A172 (cell line): Measurements from ENCODE around the gene PCBP3. TPM values are rescaled to one million over a fixed set of nuclear protein-coding genes. Genes with fewer than 3 reads are reported as not detected.
"Not testable (repeated sequence)": the region's sequence is repeated elsewhere in the genome, so short reads cannot be mapped to it uniquely, and the experiment has no call there.

Experiments used
- DNase-seq: peaks from one replicate; pipeline ENCODE4 v3.0.0-alpha.2; 2015; ENCODE audit warnings: low spot score
- total RNA-seq: library from RNA; depleted of rRNA; stranded (reverse); fragments of >200 nt; shearing (Covaris generic); gene quantifications from 2 replicates; pipeline ENCODE4 v1.2.3, GENCODE V29; 2014; rRNA removed

The PCBP3 gene
- total RNA-seq = 0.31 TPM in 1 of 2 replicates, not detected in the other

DNA sequence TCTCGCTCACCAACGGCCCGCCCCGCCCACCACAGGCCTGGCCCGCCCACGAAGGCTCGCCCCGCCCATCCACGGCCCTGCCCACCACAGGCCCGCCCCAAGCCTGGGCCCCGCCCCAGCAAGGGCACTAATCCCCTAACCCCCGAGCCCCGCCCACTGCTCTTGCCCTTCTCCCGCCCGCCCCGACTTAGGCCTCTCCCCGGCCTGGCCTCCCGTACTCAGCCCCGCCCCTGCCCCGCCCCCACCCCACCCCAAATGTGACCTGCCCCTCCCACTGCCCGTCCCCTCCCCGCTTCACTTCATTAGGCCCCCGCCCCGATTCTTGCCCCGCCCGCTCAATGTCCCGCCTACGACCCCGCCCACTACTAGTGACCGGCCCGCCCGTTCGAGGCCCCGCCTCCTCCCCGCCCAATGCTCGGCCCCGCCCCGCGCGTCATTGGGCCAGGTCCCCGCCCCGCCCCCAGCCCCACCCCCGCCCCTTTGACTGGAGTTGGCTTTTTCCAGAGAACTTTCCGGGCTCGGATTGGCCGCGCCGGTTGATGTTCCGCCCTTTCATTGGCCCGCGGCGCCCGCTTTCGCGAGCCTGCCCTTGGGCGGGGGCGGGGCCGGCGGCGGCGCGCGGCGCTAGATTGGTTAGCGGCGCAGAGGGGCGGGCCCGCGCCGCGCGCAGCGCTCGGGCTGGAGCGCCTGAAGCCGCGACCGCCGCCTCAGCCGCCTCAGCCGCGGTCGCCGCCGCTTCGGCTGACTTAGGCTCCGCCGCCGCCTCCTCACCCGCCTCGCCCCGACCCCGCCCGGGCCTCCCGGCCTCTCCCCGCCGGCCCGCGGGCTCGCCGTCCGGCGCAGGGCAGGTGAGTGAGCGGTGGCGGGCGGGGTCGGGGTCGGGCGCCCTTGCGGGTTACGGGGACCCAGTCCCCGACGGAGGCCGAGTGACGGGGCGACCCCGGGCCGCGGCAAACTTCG is at the start of gene PCBP3:
Gene PCBP3 (plus strand): TSS at position 705 of the 960 bp plus-strand sequence. CDS start 206,361 bp downstream, outside the sequence.
- no peak for DNase-seq

DNA sequence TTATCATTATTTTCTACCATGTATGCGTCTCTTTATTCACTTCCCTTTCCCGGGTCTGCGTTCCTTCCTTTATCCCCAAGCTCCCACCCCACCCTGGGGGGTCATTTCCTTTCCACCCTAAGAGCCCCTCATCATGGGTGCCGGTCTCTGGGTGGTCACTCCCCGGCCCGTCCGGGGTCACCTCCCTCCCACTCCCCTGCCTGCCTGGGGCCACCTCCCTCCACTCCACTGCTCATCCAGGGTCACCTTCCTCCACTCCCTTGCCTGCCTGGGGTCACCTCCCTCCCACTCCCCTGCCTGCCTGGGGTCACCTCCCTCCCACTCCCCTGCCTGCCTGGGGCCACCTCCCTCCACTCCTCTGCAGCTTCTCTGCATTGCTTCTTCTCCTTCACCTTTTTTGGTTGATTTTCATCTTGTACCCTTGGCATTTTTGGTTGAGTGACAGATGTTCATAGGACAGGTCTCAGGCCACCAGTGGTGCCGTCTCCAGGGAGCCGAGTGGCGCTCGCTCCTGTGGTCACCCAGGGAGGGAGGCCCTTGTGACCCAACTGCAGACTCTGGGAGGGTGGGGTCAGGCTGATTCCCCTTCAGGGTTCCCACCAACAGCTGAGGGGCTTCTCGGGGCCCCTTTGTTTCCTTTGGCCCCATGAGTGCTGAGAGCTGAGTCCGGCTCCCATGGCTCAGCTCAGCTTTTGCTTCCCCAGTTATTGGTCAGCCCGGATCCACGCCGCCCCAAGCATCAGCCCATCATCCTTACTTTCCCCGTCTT is 48.6 kb upstream of the PCBP3 start:
- no peak for DNase-seq

- no peak for DNase-seq
Observed at GRCh38 chr21:45595574-45596295, 47.8 kb upstream of the PCBP3 start.

DNA sequence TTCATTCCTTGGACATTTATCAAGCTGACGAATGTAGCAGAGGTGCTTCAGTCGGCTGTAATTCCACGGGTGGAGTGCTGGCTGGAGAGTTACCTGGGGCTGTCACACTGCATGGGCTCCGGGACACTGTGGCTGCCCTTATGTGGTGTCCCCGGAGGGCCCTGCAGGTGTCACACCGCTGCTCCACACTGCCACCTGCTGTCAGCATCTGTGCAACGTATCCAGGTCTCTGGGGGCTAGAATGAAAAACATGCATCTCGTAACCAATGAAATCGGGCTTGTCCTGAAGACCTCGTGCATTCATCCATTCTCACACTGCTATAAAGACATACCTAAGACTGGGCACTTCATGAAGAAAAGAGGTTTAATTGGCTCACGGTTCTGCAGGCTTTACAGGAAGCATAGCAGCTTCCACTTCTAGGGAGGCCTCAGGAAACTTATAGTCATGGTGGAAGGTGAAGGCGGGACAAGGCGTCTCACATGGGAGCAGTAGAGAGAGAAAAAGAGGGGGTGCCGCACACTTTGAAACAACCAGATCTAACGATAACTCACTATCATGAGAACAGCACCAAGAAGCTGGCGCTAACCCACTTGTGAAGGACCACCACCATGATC is 46.7 kb upstream of the PCBP3 start:
- peak; percentile 34 for DNase-seq

DNA sequence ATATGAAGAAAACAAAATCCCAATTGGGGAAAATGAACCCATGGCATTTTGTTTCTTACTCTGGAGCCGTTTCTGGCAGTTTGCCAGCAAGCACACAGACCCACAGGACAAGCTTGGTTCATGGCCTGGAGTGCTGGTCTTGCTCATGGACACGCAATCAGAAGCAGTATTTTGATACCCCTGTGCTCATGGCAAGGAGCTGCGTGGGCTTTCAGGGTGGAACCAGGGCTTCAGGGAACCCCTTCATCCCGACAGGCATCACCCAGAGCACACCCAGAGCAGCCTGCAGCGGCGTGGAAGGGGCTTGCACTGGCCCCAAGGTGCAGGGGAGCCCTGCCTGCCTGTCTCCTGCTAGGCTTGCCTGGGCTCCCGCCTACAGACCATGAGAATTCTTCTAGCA is 45.4 kb upstream of the PCBP3 start:
- no peak for DNase-seq

- no peak for DNase-seq
Observed at GRCh38 chr21:45598666-45599065, 44.9 kb upstream of the PCBP3 start.

DNA sequence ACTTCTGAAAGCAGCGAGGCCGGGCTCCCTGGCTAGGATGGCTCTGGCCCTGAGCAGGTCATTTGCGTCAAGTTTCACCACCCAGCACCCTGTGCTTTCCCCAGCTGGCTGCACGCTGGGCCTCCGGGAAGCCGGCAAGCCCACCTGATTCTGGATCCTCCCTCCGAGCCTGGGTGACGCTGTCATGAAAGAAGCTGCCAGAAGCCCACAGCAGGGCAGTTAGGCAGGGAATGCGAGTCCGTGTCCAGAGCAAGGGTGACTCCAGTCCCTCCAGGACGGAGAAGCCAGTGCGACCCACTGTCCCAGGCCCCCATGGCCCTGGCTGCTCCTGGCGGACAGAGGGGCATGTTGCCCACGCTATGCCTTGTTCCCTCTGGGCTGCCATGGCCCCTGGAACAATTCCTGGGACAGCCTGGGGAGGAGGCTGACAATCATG is 44.4 kb upstream of the PCBP3 start:
- no peak for DNase-seq

DNA sequence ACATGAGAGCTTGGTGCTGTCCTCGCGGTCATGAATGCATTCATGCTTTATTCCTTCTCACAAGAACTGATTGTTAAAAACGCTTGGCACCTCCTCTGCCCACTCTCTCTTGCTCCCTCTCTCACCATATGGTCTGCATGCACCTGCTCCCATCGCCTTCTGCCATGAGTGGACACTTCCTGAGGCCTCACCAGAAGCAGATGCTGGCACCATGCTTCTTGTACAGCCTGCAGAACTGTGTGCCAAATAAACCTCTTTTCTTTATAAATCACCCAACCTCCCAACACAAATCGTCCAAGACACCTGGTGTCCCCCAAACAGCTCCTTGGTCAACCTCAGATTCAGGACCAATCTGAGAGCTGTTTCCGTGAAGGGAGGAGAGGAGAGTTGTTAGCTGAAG is 43.3 kb upstream of the PCBP3 start:
- no peak for DNase-seq

DNA sequence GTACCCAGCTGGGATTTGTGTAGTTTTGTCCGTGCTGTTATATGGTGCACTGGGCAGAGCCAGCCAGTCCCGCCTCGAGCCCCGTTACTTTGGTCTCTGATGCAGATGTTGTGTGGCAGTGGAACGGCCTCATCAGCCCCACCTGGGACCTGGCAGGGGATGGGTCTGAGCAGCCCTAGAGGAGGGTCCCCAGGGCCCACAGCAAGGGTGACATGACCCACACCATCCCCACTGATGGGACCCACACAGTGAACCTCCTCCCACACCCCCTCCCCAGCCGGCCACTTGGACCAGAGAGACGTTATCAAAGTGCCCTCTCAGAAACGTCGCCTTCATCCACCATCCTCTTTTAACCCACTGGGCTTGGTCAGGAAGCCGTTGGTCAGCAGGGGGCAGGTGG is 42.0 kb upstream of the PCBP3 start:
- DNase-seq = no peak

DNA sequence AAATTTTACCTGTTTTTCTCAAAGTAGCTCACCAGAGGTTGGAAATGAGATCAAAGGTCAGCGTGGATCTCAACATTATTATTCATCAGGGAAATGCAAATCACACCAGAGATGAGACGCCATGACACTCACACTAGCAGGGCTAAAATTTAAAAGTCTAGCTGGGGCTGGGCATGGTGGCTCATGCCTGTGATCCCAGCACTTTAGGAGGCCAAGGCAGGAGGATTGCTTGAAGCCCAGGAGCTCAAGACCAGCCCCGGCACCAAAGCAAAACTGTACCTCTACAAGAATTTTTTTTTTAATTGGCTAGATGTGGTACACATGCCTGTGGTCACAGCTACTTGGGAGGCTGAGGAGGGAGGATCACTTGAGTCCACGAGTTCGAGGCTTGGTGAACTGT is 41.4 kb upstream of the PCBP3 start:
- DNase-seq = no peak

DNA sequence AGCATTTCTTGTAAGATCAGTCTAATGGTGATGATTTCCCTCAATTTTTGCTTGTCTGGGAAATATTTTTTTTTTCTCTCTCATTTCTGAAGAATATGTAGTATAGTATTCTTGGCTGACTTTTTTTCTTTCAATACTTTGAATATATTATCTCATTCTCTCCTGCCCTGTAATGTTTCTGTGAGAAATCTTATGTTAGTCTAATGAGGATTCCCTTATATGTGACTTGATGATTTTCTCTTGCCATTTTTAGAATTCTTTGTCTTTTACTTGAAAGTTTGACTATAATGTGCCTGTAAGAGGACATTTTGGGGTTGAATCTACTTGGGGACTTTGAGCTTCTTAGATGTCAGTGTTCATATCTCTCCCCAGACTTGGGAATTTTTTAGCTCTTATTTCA is 40.0 kb upstream of the PCBP3 start:
- no peak for DNase-seq

GRCh38 chr21:45604681-45605080 is 38.8 kb upstream of the PCBP3 start:
- not testable (repeated sequence) for DNase-seq

- DNase-seq = peak; percentile 94
Observed at GRCh38 chr21:45607021-45607908, 36.3 kb upstream of the PCBP3 start.

GRCh38 chr21:45607909-45608295 is 35.6 kb upstream of the PCBP3 start:
- no peak for DNase-seq

GRCh38 chr21:45608747-45609470 is 34.6 kb upstream of the PCBP3 start:
- not testable (repeated sequence) for DNase-seq

GRCh38 chr21:45609616-45610015 is 33.9 kb upstream of the PCBP3 start:
- DNase-seq = not testable (repeated sequence)

- no peak for DNase-seq
Observed at GRCh38 chr21:45611296-45611695, 32.2 kb upstream of the PCBP3 start.

DNA sequence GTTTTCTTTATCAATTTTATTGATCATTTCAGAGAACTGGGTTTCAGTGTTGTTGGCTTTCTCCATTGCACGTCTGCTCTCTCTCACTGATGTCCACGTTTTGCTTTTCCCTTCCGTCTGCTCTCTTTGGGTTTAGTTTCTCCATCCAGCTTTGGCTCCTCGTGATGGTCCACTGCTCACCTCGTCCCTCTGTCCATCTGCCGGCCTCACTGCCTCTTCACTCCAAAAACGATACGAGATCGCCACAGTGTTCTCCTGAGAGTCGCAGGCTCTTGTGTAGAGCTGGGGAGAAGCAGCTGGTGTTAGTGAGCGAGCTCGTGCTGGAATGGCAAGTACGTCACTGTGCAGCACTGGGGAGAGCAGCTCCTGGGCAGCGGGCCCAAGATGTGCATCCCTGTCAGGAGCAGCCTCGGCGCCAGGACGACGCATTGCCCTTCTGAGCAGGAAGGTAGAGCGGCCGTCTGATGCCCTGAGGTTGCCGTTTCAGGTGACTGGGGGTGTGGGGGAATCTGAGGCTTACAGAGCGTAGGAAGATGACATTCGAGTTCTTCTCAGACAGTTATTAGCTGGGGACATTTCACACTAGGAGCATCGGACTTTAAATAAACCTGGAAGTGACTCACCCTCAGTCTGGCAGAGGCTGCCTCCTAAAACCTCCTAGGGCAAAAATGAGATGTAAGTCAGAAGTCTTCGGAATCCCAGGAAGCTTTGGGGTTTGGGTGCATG is 31.4 kb upstream of the PCBP3 start:
- peak; percentile 86 for DNase-seq

DNA sequence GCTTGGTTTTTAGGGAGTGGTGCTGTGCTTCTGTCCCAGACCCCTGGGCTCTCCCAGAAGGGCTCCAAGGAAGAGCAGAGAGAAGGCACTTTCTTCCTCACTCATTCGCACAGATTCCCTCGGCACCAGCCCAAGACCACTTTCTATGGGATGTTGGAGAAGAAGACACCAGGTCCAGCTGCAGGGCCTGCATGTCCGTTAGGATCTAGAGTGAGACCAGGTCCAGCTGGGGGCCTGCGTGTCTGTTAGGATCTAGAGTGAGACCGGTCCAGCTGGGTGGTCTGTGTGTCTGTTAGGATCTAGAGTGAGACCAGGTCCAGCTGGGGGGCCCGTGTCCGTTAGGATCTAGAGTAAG is 30.9 kb upstream of the PCBP3 start:
- not testable (repeated sequence) for DNase-seq
